Measurements from ENCODE around the gene PKM.

PKM gene

DNA sequence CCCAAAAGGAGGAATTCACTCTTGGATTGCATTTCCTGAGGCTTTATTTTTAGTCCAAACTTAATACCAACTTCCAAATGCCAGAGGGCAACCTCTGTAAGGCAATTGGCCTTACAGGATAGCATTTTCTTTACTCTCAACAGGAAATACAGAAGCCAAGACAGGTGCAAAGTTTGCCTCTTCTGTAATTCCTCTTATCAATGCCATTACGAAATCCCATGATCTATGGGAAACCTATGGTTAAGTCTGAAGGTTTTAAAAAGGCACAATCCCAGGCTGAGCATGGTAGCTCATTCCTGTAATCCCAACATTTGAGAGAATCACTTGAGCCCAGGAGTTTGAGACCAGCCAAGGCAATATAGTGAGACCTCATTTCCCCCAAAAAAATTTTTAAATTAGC, 14.9 kb downstream of the PKM start:
- peak in 1 of 2 experiments; percentile 38 for DNase-seq (ENCODE audit: low read depth in 1 of 2, low spot score in 1 of 2)
- H3K4me3 ChIP-seq (replicated peaks; ENCODE audit: insufficient read depth, low read length): no peak overlapping the region
- H3K27me3 ChIP-seq (ENCODE audit: insufficient read depth, poor library complexity, severe bottlenecking): no peaks in the 10 kb centered on the region
- H3K27ac ChIP-seq (replicated peaks): no peak overlapping the region
- TF ChIP-seq GABPA (IDR thresholded peaks at IDR 0.05; ENCODE audit: low read depth): no peak
- TF ChIP-seq CTCF (IDR thresholded peaks at IDR 0.05; ENCODE audit: insufficient read depth, low read length): no peak
- TF ChIP-seq POLR2AphosphoS5 (IDR thresholded peaks at IDR 0.05; ENCODE audit: low read depth): no peak
- TF ChIP-seq SPI1 (IDR thresholded peaks at IDR 0.05; ENCODE audit: borderline replicate concordance, low read depth): no peak

DNA sequence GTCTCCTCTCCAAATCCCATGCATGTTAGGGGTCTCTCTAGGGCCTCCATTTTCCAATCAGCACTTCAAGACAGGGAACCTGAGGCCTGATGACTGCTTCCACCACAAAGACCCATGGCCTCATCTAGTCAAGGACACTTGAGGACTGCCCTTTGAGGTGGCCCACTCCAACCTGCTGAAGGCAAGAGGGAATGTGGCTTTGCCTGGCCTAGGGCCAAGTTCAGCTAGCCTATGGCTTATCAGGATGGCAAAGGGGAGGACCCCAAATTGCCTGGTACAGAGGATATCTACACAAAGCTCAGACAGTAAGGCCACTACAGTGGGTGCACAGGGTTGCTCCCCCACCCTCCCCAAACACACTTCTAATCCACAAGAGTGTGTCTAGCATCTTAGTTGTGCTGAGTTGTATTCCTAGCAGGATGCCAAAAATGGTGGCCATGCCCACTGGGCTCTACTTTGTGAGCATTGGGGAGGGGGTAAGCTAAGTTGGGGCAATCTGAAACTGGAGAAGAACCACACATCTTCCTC, 23.4 kb downstream of the PKM start:
- Histone ChIP-seq H3K27ac (replicated peaks) (no peak overlapping the region), H3K4me3 (replicated peaks; ENCODE audit: insufficient read depth, low read length) (no peak overlapping the region), H3K27me3 (ENCODE audit: insufficient read depth, poor library complexity, severe bottlenecking) (no peaks in the 10 kb centered on the region)
- TF ChIP-seq REST (IDR thresholded peaks at IDR 0.05; ENCODE audit: insufficient replicate concordance, low read depth): no peak
- TF ChIP-seq POLR2AphosphoS5 (IDR thresholded peaks at IDR 0.05; ENCODE audit: low read depth): peak; percentile 54
- peak in 1 of 2 experiments; percentile 11 for DNase-seq (ENCODE audit: low read depth in 1 of 2, low spot score in 1 of 2)

DNA sequence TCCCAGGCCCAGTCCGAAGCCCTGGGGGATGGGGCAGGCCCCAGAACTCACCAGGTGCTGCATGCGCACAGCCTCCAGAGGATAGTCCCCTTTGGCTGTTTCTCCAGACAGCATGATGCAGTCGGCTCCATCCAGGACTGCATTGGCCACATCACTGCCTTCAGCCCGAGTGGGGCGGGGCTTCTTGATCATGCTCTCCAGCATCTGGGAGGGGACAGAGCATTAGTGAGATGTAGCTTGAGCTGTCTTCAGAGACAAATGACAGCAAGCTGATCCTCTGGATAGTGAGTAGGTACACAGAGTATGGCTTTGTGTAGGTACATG, 24.4 kb downstream of the PKM start:
- Histone ChIP-seq H3K27ac (replicated peaks) (no peak overlapping the region), H3K4me3 (replicated peaks; ENCODE audit: insufficient read depth, low read length) (no peak overlapping the region), H3K27me3 (ENCODE audit: insufficient read depth, poor library complexity, severe bottlenecking) (no peaks in the 10 kb centered on the region)
- DNase-seq (ENCODE audit: low read depth in 1 of 2, low spot score in 1 of 2): no peak
- TF ChIP-seq SPI1 (IDR thresholded peaks at IDR 0.05; ENCODE audit: borderline replicate concordance, low read depth) (no peak), CTCF (IDR thresholded peaks at IDR 0.05; ENCODE audit: insufficient read depth, low read length) (no peak), POLR2AphosphoS5 (IDR thresholded peaks at IDR 0.05; ENCODE audit: low read depth) (no peak; the same call in 1 of the 2 replicates), GABPA (IDR thresholded peaks at IDR 0.05; ENCODE audit: low read depth) (no peak), REST (IDR thresholded peaks at IDR 0.05; ENCODE audit: insufficient replicate concordance, low read depth) (no peak)

- DNase-seq (ENCODE audit: low read depth in 1 of 2, low spot score in 1 of 2): peak in 1 of 2 experiments; percentile 12
- Histone ChIP-seq H3K4me3 (replicated peaks; ENCODE audit: insufficient read depth, low read length) (no peak overlapping the region), H3K27me3 (ENCODE audit: insufficient read depth, poor library complexity, severe bottlenecking) (no peaks in the 10 kb centered on the region), H3K27ac (replicated peaks) (no peak overlapping the region)
- TF ChIP-seq CTCF (IDR thresholded peaks at IDR 0.05; ENCODE audit: insufficient read depth, low read length) (no peak), SPI1 (IDR thresholded peaks at IDR 0.05; ENCODE audit: borderline replicate concordance, low read depth) (no peak), GABPA (IDR thresholded peaks at IDR 0.05; ENCODE audit: low read depth) (no peak), POLR2AphosphoS5 (IDR thresholded peaks at IDR 0.05; ENCODE audit: low read depth) (no peak), REST (IDR thresholded peaks at IDR 0.05; ENCODE audit: insufficient replicate concordance, low read depth) (no peak)
Measured at GRCh38 chr15:72205896-72206676, 24.9 kb downstream of the PKM start.
